GM18909 (cell line): Measurements from ENCODE around the gene TLR7.

ENCODE experiments used
- ATAC-seq: cut with Tn5 transposase; IDR thresholded peaks from one replicate; pipeline ENCODE4 v1.9.1; 2021; ENCODE audit warnings: mild to moderate bottlenecking; ENCODE audit not compliant: unreplicated experiment, poor library complexity

Gene TLR7

DNA sequence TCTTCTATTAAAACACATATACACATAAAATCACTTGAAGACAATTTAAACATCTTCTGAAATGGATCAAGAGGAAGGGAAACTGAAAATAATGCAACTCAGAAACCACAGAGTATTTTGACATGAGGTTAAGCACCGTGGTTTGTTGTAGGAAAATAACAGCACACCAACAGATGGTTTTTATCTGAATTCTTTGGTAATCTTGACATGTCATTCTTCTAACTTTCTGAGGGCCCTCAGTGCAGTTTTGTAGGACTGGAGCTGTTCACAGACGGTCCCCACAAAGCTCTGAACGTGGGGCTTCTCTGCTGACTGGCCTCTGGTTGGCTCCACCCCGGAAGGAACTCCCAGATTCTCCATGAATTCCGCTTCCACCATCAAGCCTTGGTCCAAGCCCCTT, 23.6 kb downstream of the TLR7 start:
- peak; percentile 67 for ATAC-seq

DNA sequence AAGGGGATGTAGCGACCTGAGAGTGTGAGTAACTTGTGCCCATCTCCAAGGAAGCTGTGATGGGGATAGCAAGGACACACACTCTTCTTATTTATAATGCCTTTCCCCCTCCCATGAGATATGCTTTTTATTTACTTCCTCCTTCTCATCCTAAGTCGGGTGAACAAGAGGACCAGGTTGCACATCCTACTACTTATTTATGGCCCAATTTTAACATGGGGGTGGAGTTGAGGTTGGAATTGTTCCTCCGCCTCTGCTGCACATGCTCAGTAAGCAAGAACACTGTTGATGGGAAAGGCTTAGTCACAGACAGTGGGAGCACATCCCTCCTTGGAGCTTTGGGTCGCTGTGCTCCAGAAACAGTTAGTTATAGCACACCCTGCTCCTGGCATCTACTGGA, 24.3 kb downstream of the TLR7 start:
- ATAC-seq = no peak

GRCh38 chrX:12891915-12892506, 25.1 kb downstream of the TLR7 start:
- peak; percentile 44 for ATAC-seq

- ATAC-seq = no peak
Observed at GRCh38 chrX:12892716-12893115, 25.8 kb downstream of the TLR7 start.

- peak; percentile 41 for ATAC-seq
Observed at GRCh38 chrX:12894074-12895030, 27.5 kb downstream of the TLR7 start.

DNA sequence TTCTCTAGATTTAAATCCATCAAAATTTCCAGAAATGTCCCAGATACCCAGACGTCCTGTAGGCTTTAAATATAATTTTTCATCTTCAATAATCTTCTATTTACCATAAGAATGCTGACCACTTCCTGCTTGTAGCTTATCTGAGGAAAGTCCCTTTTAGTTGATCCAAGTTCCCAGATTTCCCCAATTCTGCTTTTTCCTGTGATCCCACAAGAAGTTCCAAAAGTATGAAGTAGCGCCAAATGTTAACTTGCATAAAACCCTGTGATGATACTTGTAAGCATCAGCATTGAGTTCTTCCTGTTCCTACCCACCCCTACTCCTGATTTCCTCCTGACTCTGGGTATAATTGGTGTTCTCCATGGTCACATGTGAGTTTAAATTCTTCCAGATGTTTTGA, 29.0 kb downstream of the TLR7 start:
- ATAC-seq = no peak

- ATAC-seq = no peak
Observed at GRCh38 chrX:12896935-12897334, 30.1 kb downstream of the TLR7 start.

DNA sequence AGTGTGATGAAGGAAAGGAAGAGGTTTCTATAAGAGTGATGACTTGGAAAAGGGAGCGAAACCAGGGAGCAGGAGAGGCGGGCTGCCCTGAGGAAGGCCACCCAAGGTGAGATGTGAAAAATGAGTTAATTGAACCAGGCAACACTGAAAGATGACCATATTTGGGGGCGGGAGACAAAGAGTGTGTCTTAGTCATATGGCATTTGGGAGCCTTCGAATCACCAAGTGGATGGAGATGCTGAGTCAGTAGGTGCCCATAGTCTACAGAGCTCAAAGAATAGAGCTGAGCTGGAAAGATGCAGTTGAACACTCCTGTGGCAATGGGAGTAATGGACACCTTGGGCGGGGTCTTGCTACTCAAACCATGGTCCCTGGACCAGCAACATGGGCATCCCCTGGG, 31.2 kb downstream of the TLR7 start:
- no peak for ATAC-seq

GRCh38 chrX:12899506-12899905, 32.6 kb downstream of the TLR7 start:
- no peak for ATAC-seq

DNA sequence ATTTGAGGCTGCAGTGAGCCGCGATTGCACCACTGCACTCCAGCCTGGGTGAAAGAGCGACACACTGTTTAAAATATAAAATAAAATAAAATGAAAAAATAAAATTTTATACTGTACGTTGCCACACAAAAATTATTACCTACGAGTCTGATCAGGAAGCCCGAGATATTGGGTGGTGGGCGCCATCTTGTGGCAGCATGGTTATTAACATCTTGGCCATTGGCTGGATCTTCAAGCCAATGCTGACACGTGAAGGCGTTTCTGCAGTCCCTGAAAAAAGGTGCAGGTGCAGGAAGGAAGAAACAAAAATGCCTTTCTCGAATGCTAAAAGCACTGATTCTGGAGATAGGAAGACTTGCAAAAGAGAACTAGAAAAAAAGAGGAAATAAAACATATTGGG, 34.6 kb downstream of the TLR7 start:
- ATAC-seq = peak; percentile 60

DNA sequence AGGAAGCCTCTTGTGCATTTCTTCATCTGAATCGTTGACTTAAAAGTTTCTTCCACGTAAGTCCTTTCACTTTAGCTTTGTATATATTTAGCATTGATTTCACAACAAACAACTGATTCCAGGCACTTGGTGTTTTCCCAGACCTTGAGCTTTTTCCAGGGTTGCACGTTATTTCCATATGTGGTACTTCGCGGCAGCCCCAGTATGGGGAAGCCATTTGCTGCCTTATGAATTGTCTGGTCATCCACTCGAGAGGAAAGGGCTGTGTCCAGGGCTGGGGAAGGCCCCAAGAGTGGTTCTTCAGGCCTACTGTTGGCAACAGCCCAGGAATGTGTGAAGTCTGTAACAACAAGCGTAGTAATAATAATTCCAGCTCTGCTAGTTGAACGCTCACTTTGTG, 36.8 kb downstream of the TLR7 start:
- ATAC-seq = no peak

GRCh38 chrX:12906046-12906761, 39.3 kb downstream of the TLR7 start, which contains the start of gene TLR8:
Gene TLR8 (plus strand): TSS chrX:12906620. CDS start chrX:12906707, 87 bp downstream.
- no peak for ATAC-seq

GRCh38 chrX:12910423-12911121, 43.7 kb downstream of the TLR7 start:
- ATAC-seq = no peak

GRCh38 chrX:12911122-12911470, 44.2 kb downstream of the TLR7 start:
- ATAC-seq = no peak

DNA sequence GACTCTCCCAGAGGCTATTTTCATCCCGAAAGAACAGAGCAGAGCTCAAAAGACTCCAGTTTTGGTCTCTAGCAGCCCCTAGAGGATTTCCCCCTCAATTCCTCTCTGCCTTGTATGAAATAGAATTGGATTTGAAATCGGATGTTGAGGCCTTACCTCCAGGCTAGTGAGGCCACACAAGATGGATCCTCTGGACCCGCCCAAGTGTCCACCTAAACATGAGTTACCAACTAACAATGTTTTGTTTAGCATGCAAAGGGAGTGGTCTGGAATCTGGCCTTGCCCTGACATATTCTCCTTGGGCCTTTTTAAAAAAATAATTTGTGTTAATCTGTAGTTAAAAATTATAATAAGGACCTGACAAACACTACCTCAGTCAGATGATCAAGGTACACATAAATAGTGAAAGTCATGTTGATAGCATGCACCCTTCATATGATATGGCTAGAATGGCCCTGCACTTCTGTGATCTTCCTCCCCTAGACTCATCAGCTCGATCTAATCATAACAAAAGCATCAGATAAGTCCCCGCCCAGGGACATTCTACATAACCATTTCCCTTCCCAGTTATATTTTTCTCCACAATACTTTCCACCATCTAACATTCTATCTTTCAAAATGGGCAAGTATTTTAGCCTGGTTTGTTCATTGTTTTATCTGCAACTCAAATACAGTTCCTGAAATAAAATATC, 46.1 kb downstream of the TLR7 start:
- ATAC-seq = no peak

DNA sequence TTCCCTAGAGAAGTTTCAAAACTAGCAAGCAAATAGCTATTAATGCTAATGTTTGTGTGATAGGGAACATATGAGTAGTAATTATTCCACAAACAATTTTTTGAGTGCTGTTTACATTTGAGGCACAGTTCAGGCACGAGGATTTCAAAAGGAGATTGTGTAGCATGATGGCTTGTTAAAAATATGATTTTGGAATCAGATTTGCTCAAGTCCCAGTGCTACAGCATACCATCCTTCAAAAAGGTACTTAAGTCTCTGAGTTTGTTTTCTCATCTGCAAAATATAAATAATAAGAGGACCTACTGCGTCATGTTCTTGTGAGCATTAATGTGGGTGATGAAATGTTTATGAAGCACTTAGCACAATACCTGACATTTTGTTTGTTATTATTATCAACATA, 50.9 kb downstream of the TLR7 start:
- ATAC-seq = no peak

DNA sequence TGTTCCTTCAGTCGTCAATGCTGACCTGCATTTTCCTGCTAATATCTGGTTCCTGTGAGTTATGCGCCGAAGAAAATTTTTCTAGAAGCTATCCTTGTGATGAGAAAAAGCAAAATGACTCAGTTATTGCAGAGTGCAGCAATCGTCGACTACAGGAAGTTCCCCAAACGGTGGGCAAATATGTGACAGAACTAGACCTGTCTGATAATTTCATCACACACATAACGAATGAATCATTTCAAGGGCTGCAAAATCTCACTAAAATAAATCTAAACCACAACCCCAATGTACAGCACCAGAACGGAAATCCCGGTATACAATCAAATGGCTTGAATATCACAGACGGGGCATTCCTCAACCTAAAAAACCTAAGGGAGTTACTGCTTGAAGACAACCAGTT, 52.2 kb downstream of the TLR7 start:
- ATAC-seq = no peak

- ATAC-seq = no peak
Observed at GRCh38 chrX:12919620-12920019, 52.7 kb downstream of the TLR7 start.

- ATAC-seq = no peak
Observed at GRCh38 chrX:12920990-12921389, 54.1 kb downstream of the TLR7 start.
